Neural cell (in vitro differentiated cells): ENCODE data around the gene PAX6. TPM values are rescaled to one million over a fixed set of nuclear protein-coding genes. Genes with fewer than 3 reads are reported as not detected.

Source experiments
- H2AFZ ChIP-seq: fragments of 200-600, 300-800 bp; sonication (generic), shearing (Covaris generic); 2 replicates; pipeline ENCODE4 v1.6.0; 2014; ENCODE audit warnings: low read depth, mild to moderate bottlenecking, antibody characterized with exemption, low read length, moderate library complexity
- H3F3A ChIP-seq: fragments of 200-600 bp; shearing (Covaris generic); 2 replicates; pipeline ENCODE4 v1.6.1; 2016; ENCODE audit warnings: mild to moderate bottlenecking, moderate library complexity, mixed read lengths, antibody characterized with exemption, low read length; ENCODE audit not compliant: insufficient read depth, poor library complexity, severe bottlenecking
- H3K27ac ChIP-seq: fragments of 200-600, 300-800 bp; sonication (generic), shearing (Covaris generic); 2 replicates; pipeline ENCODE4 v1.5.1; 2014; ENCODE audit warnings: mild to moderate bottlenecking, low read length, moderate library complexity
- H3K27me3 ChIP-seq: fragments of 300-800, 200-600 bp; sonication (generic), shearing (Covaris generic); 2 replicates; pipeline ENCODE4 v1.6.0; 2014; ENCODE audit warnings: mild to moderate bottlenecking, low read depth, low read length, moderate library complexity; ENCODE audit not compliant: insufficient read depth
- H3K36me3 ChIP-seq: fragments of 300-800, 200-600 bp; sonication (generic), shearing (Covaris generic); 2 replicates; pipeline ENCODE4 v1.5.1; 2014; ENCODE audit warnings: mild to moderate bottlenecking, antibody characterized with exemption, low read length, moderate library complexity; ENCODE audit not compliant: insufficient read depth
- H3K4me2 ChIP-seq: fragments of 300-800, 200-600 bp; sonication (generic), shearing (Covaris generic); 2 replicates; pipeline ENCODE4 v1.6.0; 2014; ENCODE audit warnings: mild to moderate bottlenecking, low read length
- H3K4me3 ChIP-seq: fragments of 300-800, 200-600 bp; sonication (generic), shearing (Covaris generic); 2 replicates; pipeline ENCODE4 v1.5.1; 2014; ENCODE audit warnings: mild to moderate bottlenecking, low read length, moderate library complexity
- H3K79me2 ChIP-seq: fragments of 200-600 bp; shearing (Covaris generic); replicated peaks from 2 replicates; pipeline ENCODE4 v1.6.0; 2014; ENCODE audit warnings: mild to moderate bottlenecking, low read length, moderate library complexity; ENCODE audit not compliant: insufficient read depth
- H3K9ac ChIP-seq: fragments of 300-800, 200-600 bp; sonication (generic), shearing (Covaris generic); 2 replicates; pipeline ENCODE4 v1.6.1; 2016; ENCODE audit warnings: mild to moderate bottlenecking, low read length, mixed read lengths
- H3K9me2 ChIP-seq: fragments of 200-600 bp; shearing (Covaris generic); 2 replicates; pipeline ENCODE4 v1.6.1; 2016; ENCODE audit warnings: mild to moderate bottlenecking, low read length, mixed read lengths; ENCODE audit not compliant: insufficient read depth
- H3K9me3 ChIP-seq: fragments of 200-600, 300-800 bp; sonication (generic), shearing (Covaris generic); 2 replicates; pipeline ENCODE4 v1.6.1; 2016; ENCODE audit warnings: mild to moderate bottlenecking, mixed run types, low read length, moderate library complexity, mixed read lengths
- H4K20me1 ChIP-seq: fragments of 200-600 bp; shearing (Covaris generic); 2 replicates; pipeline ENCODE4 v1.6.1; 2016; ENCODE audit warnings: mild to moderate bottlenecking, mixed run types; ENCODE audit not compliant: insufficient read depth
- CTCF ChIP-seq: fragments of 450-650 bp; IDR thresholded peaks from 2 replicates; pipeline ENCODE4 v1.5.1; 2014; ENCODE audit warnings: antibody characterized with exemption, mild to moderate bottlenecking, moderate library complexity; ENCODE audit not compliant: poor library complexity, severe bottlenecking
- EP300 ChIP-seq: fragments of 450-650 bp; conservative IDR thresholded peaks from 2 replicates; pipeline ENCODE4 v1.6.1; 2014; ENCODE audit warnings: antibody characterized with exemption, mild to moderate bottlenecking, moderate library complexity; ENCODE audit not compliant: poor library complexity, severe bottlenecking
- EZH2 ChIP-seq: fragments of 200-600, 300-800 bp; shearing (Covaris generic), sonication (generic); IDR thresholded peaks from 2 replicates; pipeline ENCODE4 v1.6.1; 2014; ENCODE audit warnings: antibody characterized with exemption, low read length, borderline replicate concordance, mild to moderate bottlenecking; ENCODE audit not compliant: insufficient read depth, poor library complexity, severe bottlenecking
- MXI1 ChIP-seq: fragments of 450-650 bp; conservative IDR thresholded peaks from 2 replicates; pipeline ENCODE4 v1.6.1; 2014; ENCODE audit warnings: antibody characterized with exemption, mild to moderate bottlenecking; ENCODE audit not compliant: poor library complexity, severe bottlenecking
- POLR2AphosphoS5 ChIP-seq: IDR thresholded peaks from 2 replicates; pipeline ENCODE4 v1.6.1; 2012
- RAD21 ChIP-seq: fragments of 450-650 bp; conservative IDR thresholded peaks from 2 replicates; pipeline ENCODE4 v1.6.1; 2014; ENCODE audit warnings: antibody characterized with exemption, mild to moderate bottlenecking, moderate library complexity
- SMC3 ChIP-seq: fragments of 450-650 bp; conservative IDR thresholded peaks from 2 replicates; pipeline ENCODE4 v1.6.1; 2014; ENCODE audit warnings: antibody characterized with exemption, mild to moderate bottlenecking, moderate library complexity; ENCODE audit not compliant: poor library complexity
- TAF1 ChIP-seq: IDR thresholded peaks from 2 replicates; pipeline ENCODE4 v1.6.1; 2012; ENCODE audit warnings: low read depth
- polyA plus RNA-seq: library from polyadenylated mRNA; depleted of rRNA; stranded (reverse); fragments of >200 nt; gene quantifications from 2 replicates; pipeline ENCODE4 v1.2.3, GENCODE V29; 2014
- TF ChIP-seq, protein P1 (sequence below): IDR thresholded peaks from 2 replicates; pipeline ENCODE4 v1.6.1; 2012; ENCODE audit warnings: borderline replicate concordance

Gene PAX6
- polyA plus RNA-seq, 1 donor from 2014 or later, result 74.7 TPM

GRCh38 chr11:31764261-31764660, 46.9 kb downstream of the PAX6 start:
- Histone ChIP-seq H3K9me3 (no peaks in the 10 kb centered on the region), H4K20me1 (no peaks in the 10 kb centered on the region), H3K9me2 (no peaks in the 10 kb centered on the region), H3K36me3 (no peaks in the 10 kb centered on the region), H3K27me3 (no peaks in the 10 kb centered on the region), H3K4me2 (no peak overlapping the region), H2AFZ (no peak overlapping the region), H3K9ac (no peak overlapping the region), H3K79me2 (no peaks in the 10 kb centered on the region), H3K4me3 (no peak overlapping the region), H3F3A (no peaks in the 10 kb centered on the region), H3K27ac (no peak overlapping the region)
- TF ChIP-seq POLR2AphosphoS5 (no peak), RAD21 (no peak), SMC3 (no peak), EP300 (no peak), MXI1 (no peak), CTCF (no peak), EZH2 (no peak), TAF1 (no peak)
- TF ChIP-seq, protein P1, sequence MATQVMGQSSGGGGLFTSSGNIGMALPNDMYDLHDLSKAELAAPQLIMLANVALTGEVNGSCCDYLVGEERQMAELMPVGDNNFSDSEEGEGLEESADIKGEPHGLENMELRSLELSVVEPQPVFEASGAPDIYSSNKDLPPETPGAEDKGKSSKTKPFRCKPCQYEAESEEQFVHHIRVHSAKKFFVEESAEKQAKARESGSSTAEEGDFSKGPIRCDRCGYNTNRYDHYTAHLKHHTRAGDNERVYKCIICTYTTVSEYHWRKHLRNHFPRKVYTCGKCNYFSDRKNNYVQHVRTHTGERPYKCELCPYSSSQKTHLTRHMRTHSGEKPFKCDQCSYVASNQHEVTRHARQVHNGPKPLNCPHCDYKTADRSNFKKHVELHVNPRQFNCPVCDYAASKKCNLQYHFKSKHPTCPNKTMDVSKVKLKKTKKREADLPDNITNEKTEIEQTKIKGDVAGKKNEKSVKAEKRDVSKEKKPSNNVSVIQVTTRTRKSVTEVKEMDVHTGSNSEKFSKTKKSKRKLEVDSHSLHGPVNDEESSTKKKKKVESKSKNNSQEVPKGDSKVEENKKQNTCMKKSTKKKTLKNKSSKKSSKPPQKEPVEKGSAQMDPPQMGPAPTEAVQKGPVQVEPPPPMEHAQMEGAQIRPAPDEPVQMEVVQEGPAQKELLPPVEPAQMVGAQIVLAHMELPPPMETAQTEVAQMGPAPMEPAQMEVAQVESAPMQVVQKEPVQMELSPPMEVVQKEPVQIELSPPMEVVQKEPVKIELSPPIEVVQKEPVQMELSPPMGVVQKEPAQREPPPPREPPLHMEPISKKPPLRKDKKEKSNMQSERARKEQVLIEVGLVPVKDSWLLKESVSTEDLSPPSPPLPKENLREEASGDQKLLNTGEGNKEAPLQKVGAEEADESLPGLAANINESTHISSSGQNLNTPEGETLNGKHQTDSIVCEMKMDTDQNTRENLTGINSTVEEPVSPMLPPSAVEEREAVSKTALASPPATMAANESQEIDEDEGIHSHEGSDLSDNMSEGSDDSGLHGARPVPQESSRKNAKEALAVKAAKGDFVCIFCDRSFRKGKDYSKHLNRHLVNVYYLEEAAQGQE, result no peak

DNA sequence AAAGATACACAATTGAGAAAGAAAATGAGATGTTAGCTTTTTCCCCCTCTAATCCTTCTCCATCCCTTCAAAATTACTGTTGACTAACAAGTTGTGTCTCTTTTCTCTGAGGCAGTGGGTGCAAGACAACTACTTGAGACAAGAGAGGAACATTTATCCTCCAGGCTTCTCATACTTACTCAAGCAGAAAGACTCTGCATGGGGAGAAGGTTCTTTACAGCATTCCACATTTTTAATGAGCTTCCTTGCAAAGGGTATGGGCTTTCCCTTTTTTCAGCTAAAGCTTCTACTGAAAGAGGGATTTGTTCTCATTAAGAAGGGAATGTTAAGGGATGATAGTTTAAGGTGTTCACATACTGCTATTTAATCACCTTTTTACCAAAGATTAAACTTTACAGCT, 47.8 kb downstream of the PAX6 start:
- TF ChIP-seq POLR2AphosphoS5, result no peak
- TF ChIP-seq RAD21, result no peak
- no peak for TF ChIP-seq EZH2
- no peak for TF ChIP-seq CTCF
- TF ChIP-seq TAF1, result no peak
- TF ChIP-seq MXI1, result no peak
- no peak for TF ChIP-seq SMC3
- TF ChIP-seq, protein P1, result no peak
- no peaks in the 10 kb centered on the region for H3F3A ChIP-seq
- H3K4me2 ChIP-seq, result no peak overlapping the region
- no peak overlapping the region for H3K27ac ChIP-seq
- H3K79me2 ChIP-seq, result no peaks in the 10 kb centered on the region
- no peak overlapping the region for H3K9ac ChIP-seq
- no peak overlapping the region for H2AFZ ChIP-seq
- H3K36me3 ChIP-seq, result no peaks in the 10 kb centered on the region
- H3K9me3 ChIP-seq, result no peaks in the 10 kb centered on the region
- H3K27me3 ChIP-seq, result no peaks in the 10 kb centered on the region
- H3K4me3 ChIP-seq, result no peak overlapping the region
- H3K9me2 ChIP-seq, result no peaks in the 10 kb centered on the region
- H4K20me1 ChIP-seq, result no peaks in the 10 kb centered on the region
